ENCODE results near the gene KRTAP4-11.
"Not testable (repeated sequence)": the region's sequence is repeated elsewhere in the genome, so short reads cannot be mapped to it uniquely, and the experiment has no call there.

The KRTAP4-11 gene

DNA sequence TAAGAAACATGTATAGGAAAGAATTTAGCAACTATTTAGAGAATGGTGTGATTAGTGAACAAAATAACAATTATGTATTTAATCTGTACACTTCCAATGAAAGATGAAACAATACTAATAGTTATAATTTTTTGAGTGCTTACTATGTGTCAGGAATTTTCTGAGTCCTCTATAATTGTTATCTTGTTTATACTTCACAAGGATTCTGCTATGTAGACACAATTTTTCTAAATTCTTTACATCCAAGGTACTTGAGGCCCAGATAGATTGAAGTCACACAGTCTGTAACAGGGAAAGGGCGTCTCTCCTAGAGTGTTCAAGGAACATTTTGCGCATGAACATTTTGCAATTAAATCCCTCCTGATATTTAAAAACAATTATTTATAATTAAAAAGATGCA is 6.9 kb upstream of the KRTAP4-11 start:
- no peak overlapping the region for H3K9ac ChIP-seq (ENCODE audit: low read length)
- no peak overlapping the region for H2AFZ ChIP-seq (ENCODE audit: low read length)
- TF ChIP-seq, protein P1, sequence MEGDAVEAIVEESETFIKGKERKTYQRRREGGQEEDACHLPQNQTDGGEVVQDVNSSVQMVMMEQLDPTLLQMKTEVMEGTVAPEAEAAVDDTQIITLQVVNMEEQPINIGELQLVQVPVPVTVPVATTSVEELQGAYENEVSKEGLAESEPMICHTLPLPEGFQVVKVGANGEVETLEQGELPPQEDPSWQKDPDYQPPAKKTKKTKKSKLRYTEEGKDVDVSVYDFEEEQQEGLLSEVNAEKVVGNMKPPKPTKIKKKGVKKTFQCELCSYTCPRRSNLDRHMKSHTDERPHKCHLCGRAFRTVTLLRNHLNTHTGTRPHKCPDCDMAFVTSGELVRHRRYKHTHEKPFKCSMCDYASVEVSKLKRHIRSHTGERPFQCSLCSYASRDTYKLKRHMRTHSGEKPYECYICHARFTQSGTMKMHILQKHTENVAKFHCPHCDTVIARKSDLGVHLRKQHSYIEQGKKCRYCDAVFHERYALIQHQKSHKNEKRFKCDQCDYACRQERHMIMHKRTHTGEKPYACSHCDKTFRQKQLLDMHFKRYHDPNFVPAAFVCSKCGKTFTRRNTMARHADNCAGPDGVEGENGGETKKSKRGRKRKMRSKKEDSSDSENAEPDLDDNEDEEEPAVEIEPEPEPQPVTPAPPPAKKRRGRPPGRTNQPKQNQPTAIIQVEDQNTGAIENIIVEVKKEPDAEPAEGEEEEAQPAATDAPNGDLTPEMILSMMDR (IDR thresholded peaks at IDR 0.05; ENCODE audit: low read length), result no peak
- TF ChIP-seq EZH2 (IDR thresholded peaks at IDR 0.05; ENCODE audit: borderline replicate concordance, low read length), result no peak
- no peaks in the 10 kb centered on the region for H3K9me2 ChIP-seq (ENCODE audit: low read depth, low read length)
- H4K20me1 ChIP-seq (ENCODE audit: insufficient read depth, low read length), result no peaks in the 10 kb centered on the region
- no peaks in the 10 kb centered on the region for H3K79me2 ChIP-seq (ENCODE audit: insufficient read depth, low read length)
- H3K4me3 ChIP-seq (ENCODE audit: low read depth, low read length, poor library complexity, severe bottlenecking), result no peak overlapping the region
- no peak overlapping the region for H3K4me2 ChIP-seq (ENCODE audit: low read length)
- H3K9me3 ChIP-seq (ENCODE audit: low read length), result no peaks in the 10 kb centered on the region
- no peaks in the 10 kb centered on the region for H3K36me3 ChIP-seq (ENCODE audit: insufficient read depth, low read length)
- H3K4me1 ChIP-seq (ENCODE audit: insufficient read depth, low read length, severe bottlenecking), result peaks cover 5% of the 10 kb centered on the region
- H3F3A ChIP-seq (ENCODE audit: insufficient read depth, low read length), result no peaks in the 10 kb centered on the region
- H3K27ac ChIP-seq (ENCODE audit: low read depth, low read length, poor library complexity, severe bottlenecking), result no peak overlapping the region
- no peaks in the 10 kb centered on the region for H3K27me3 ChIP-seq (ENCODE audit: insufficient read depth, low read length)

DNA sequence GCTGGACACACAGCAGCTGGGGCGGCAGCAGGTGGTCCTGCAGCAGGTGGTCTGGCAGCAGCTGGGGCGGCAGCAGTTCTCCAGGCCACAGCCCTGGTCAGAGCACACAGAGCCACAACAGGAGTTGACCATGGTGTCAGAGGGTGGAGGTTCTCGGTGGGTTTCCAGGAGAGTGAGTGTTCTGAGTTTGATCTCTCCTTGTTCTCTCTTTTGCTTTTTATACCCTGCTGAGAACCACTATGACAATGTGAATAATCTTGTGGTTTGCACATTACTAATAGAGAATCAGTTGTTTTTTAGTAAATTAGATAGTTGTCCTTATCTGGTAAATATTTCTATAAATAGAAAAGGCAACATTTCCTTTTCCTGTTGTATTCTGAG is 5.8 kb upstream of the KRTAP4-11 start, which contains the start of gene KRTAP4-12:
TSS of gene KRTAP4-12 (minus strand) at position 192 of the 381 bp plus-strand sequence. CDS start at position 132, 60 bp downstream.
- H3K79me2 ChIP-seq (ENCODE audit: insufficient read depth, low read length); H3K36me3 ChIP-seq (ENCODE audit: insufficient read depth, low read length); H4K20me1 ChIP-seq (ENCODE audit: insufficient read depth, low read length); H3F3A ChIP-seq (ENCODE audit: insufficient read depth, low read length); H3K4me1 ChIP-seq (ENCODE audit: insufficient read depth, low read length, severe bottlenecking); H3K4me3 ChIP-seq (ENCODE audit: low read depth, low read length, poor library complexity, severe bottlenecking); H2AFZ ChIP-seq (ENCODE audit: low read length); H3K4me2 ChIP-seq (ENCODE audit: low read length); H3K9me3 ChIP-seq (ENCODE audit: low read length); H3K9me2 ChIP-seq (ENCODE audit: low read depth, low read length); H3K9ac ChIP-seq (ENCODE audit: low read length); H3K27me3 ChIP-seq (ENCODE audit: insufficient read depth, low read length); H3K27ac ChIP-seq (ENCODE audit: low read depth, low read length, poor library complexity, severe bottlenecking): not testable (repeated sequence)

DNA sequence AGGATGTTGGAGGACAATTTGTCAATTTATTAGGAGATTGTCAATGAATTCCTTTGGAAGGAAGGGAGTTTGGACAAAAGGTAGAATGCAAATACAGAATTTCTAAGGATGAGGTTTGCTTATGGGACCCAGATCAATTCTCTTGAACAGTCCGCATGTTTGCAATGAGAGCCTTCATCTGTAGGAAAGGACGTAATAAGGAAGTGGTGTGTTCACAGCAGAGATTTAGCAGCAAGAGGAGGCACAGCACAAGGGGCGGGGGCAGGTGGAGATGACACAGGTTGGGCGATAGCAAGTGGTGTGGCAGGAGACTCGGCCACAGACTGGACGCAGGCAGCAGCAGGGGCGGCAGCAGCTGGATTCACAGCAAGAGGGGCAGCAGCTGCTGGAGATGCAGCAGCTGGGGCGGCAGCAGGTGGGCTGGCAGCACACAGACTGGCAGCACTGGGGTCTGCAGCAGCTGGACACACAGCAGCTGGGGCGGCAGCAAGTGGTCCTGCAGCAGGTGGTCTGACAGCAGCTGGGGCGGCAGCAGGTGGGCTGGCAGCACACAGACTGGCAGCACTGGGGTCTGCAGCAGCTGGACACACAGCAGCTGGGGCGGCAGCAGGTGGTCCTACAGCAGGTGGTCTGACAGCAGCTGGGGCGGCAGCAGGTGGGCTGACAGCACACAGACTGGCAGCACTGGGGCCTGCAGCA is 5.3 kb upstream of the KRTAP4-11 start:
- not testable (repeated sequence) for H3F3A ChIP-seq (ENCODE audit: insufficient read depth, low read length); H3K4me3 ChIP-seq (ENCODE audit: low read depth, low read length, poor library complexity, severe bottlenecking); H3K4me1 ChIP-seq (ENCODE audit: insufficient read depth, low read length, severe bottlenecking); H3K79me2 ChIP-seq (ENCODE audit: insufficient read depth, low read length); H3K27me3 ChIP-seq (ENCODE audit: insufficient read depth, low read length); H3K36me3 ChIP-seq (ENCODE audit: insufficient read depth, low read length); H3K9ac ChIP-seq (ENCODE audit: low read length); H3K9me3 ChIP-seq (ENCODE audit: low read length); H3K27ac ChIP-seq (ENCODE audit: low read depth, low read length, poor library complexity, severe bottlenecking); H2AFZ ChIP-seq (ENCODE audit: low read length); H3K4me2 ChIP-seq (ENCODE audit: low read length); H4K20me1 ChIP-seq (ENCODE audit: insufficient read depth, low read length); H3K9me2 ChIP-seq (ENCODE audit: low read depth, low read length)

DNA sequence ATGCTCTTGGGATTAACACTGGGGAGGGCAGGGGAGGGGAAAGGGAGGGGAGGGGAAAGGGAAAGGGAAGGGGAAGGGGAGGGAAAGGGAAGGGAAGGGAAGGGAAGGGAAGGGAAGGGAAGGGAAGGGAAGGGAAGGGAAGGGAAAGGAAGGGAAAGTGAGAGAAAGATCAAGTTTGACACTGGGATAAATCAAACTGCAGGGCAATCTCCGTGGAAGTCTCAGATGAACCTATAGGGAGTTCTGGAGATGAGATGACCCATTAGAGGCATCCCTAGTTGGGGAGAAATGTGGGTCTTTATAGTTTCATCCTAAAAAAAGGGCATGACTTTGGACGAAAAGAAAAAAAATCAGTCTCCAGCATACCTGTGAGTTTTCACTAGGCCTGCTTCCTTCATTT is 3.6 kb upstream of the KRTAP4-11 start:
- no peak overlapping the region for H3K4me3 ChIP-seq (ENCODE audit: low read depth, low read length, poor library complexity, severe bottlenecking)
- H3K27ac ChIP-seq (ENCODE audit: low read depth, low read length, poor library complexity, severe bottlenecking), result no peak overlapping the region
- peaks cover 6% of the 10 kb centered on the region for H3K4me1 ChIP-seq (ENCODE audit: insufficient read depth, low read length, severe bottlenecking)
- no peaks in the 10 kb centered on the region for H4K20me1 ChIP-seq (ENCODE audit: insufficient read depth, low read length)
- no peaks in the 10 kb centered on the region for H3K36me3 ChIP-seq (ENCODE audit: insufficient read depth, low read length)
- no peak overlapping the region for H2AFZ ChIP-seq (ENCODE audit: low read length)
- no peaks in the 10 kb centered on the region for H3K27me3 ChIP-seq (ENCODE audit: insufficient read depth, low read length)
- H3K79me2 ChIP-seq (ENCODE audit: insufficient read depth, low read length), result no peaks in the 10 kb centered on the region
- H3K9ac ChIP-seq (ENCODE audit: low read length), result no peak overlapping the region
- no peaks in the 10 kb centered on the region for H3K9me2 ChIP-seq (ENCODE audit: low read depth, low read length)
- TF ChIP-seq, protein P1 (IDR thresholded peaks at IDR 0.05; ENCODE audit: low read length), result no peak
- no peak for TF ChIP-seq EZH2 (IDR thresholded peaks at IDR 0.05; ENCODE audit: borderline replicate concordance, low read length)
- no peak overlapping the region for H3K4me2 ChIP-seq (ENCODE audit: low read length)
- no peaks in the 10 kb centered on the region for H3K9me3 ChIP-seq (ENCODE audit: low read length)
- no peaks in the 10 kb centered on the region for H3F3A ChIP-seq (ENCODE audit: insufficient read depth, low read length)

DNA sequence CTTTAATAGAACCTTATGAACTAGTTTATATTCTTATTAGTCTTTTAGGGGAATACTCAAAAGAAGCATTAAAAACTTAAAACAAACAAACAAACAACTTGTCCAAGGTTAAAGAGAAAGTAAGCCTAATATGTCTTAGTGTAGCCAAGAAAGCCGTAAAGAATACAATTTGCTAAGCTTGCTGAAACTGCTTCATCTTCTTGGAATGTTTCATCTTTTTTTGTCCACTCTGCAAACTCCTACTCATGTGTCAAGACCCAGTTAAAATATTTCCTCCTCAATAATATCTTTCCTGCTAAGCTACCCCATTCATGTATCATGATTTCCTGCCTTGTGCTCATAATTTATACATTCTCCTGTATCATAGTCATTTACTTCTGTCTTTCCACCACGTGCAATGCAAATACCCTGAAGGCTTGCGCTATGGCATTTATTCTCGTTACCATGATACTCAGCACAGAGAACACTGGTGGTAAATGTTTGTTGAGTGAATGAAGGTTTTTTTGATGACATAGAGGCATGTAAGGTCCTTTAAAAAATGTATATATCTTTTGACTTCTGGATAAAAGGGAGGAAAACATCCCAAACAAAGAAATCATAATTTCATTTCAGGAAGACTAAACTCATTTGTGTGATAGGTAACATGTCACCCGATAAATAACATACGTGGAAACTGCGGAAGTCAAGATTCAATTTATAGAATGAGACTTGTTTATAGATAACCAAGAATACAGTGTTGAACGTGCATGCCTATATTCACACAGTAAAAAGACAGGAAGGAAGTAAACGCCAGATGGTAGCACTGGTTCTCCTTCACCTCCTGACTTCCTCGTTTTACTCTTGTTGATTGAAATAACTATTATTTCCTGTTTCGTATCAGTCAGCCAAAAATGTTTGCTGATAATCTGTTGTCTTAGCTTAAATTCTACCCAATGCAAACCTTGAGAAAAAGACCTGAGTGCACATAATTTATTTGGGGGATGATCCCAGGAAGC is 1.8 kb upstream of the KRTAP4-11 start:
- H3K4me3 ChIP-seq (ENCODE audit: low read depth, low read length, poor library complexity, severe bottlenecking); H3K9me3 ChIP-seq (ENCODE audit: low read length); H2AFZ ChIP-seq (ENCODE audit: low read length); H3K27ac ChIP-seq (ENCODE audit: low read depth, low read length, poor library complexity, severe bottlenecking); H3K27me3 ChIP-seq (ENCODE audit: insufficient read depth, low read length); H4K20me1 ChIP-seq (ENCODE audit: insufficient read depth, low read length); H3K9ac ChIP-seq (ENCODE audit: low read length); H3K9me2 ChIP-seq (ENCODE audit: low read depth, low read length); H3K79me2 ChIP-seq (ENCODE audit: insufficient read depth, low read length); H3K4me1 ChIP-seq (ENCODE audit: insufficient read depth, low read length, severe bottlenecking); H3F3A ChIP-seq (ENCODE audit: insufficient read depth, low read length); H3K36me3 ChIP-seq (ENCODE audit: insufficient read depth, low read length); H3K4me2 ChIP-seq (ENCODE audit: low read length): not testable (repeated sequence)

Data from OCI-LY1 (cell line).